ENCODE results near the gene MAP3K6.

Gene MAP3K6

DNA sequence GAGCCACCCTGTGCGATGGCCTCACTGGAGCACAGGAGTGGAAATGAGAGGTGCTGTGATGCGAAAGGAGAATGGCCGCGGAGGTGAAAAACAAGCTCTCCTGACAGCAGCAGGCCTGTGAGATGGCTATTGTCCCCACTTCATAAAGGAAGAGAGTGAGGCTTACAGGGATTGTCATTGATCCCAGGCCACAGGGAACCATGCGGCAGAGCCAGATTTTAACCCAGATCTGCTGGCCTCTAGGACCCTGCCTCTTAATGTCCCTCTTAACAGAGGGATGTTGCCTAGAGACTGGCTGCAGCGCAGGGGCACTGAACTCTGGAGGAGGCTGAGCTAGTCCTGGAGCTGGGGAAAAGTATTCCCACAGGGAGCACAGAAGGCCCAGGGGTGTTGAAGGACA lies 28.0 kb downstream of the MAP3K6 start:
- CTCF ChIA-PET: interaction anchor here (0.5 to 0.7 kb wide), 2 partner anchors 16 to 57 kb away, joined by 3 to 4 read pairs; no protein-coding TSS in a partner anchor

GRCh38 chr1:27336756-27337155 lies 30.0 kb downstream of the MAP3K6 start:
- TF ChIP-seq ARNT (IDR thresholded peaks at IDR 0.05) (no peak), SUZ12 (IDR thresholded peaks at IDR 0.05) (no peak), CTBP1 (IDR thresholded peaks at IDR 0.05; ENCODE audit: borderline replicate concordance) (no peak), SP1 (IDR thresholded peaks at IDR 0.05) (no peak), ELF4 (IDR thresholded peaks at IDR 0.05) (no peak), FOXM1 (IDR thresholded peaks at IDR 0.05; ENCODE audit: borderline replicate concordance) (no peak), LEF1 (IDR thresholded peaks at IDR 0.05; ENCODE audit: borderline replicate concordance) (no peak)
- no peak for DNase-seq (ENCODE audit: extremely low spot score)
- ChIA-PET CTCF (no interaction called here), POLR2A (interaction anchor here (1.0 to 1.1 kb wide), 2 partner anchors 8 to 28 kb away, joined by 3 to 4 read pairs; no protein-coding TSS in a partner anchor)

More for the DNA sequence above, 28.0 kb downstream of the MAP3K6 start:
- TF ChIP-seq FOXM1 (IDR thresholded peaks at IDR 0.05; ENCODE audit: borderline replicate concordance) (no peak), FOXK2 (IDR thresholded peaks at IDR 0.05) (no peak), L3MBTL2 (conservative IDR thresholded peaks at IDR 0.05) (no peak), SP1 (IDR thresholded peaks at IDR 0.05) (no peak)
- DNase-seq (ENCODE audit: extremely low spot score): no peak
- POLR2A ChIA-PET: no interaction called here

DNA sequence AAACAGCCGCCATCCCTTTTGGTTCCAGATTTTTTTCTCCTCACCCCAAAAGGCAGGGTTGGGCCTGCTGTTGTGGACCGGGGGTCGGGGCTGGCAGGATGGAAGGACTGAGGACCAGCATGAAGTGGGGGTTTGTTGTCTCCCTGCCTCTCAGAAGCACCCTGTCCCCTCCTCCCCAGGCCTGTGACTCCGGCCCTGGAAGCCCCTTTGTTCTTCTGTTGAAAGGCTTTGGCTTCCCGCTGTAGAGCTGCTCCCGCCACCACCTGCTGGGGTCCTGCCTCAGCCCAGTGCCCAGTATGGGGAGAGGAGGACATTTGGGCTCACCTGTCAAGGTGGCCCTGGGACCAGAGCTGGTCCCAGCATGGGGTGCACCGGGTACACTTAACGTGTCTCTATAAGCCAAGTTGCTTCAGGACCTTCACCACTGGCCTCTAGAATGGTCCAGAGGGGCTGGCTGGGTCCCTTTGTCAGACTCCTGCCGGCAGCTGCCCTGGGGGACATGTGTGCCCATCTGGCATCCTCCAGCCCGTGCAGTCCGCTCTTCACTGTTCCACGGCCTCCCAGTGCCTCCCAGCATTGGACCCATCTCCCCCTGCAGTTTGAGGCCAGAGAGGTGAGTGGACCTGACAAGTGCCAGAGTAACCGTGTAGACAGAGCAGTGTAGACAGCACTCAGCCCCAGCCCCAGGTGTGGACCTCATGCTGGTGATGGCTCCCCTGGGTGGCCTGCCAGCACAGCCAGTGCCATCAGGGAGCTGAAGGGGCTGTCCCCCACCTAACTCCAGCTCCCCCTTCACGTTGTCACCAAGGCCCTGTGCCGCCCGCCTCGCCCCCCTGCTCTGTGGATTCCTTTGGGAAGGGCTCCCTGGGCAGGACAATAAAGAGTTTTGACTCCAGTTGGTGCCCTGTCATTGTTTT lies 31.0 kb downstream of the MAP3K6 start:
- CTCF ChIA-PET: no interaction called here
- TF ChIP-seq NFRKB (IDR thresholded peaks at IDR 0.05) (no peak), SP1 (IDR thresholded peaks at IDR 0.05) (no peak), HDGF (IDR thresholded peaks at IDR 0.05; ENCODE audit: borderline replicate concordance) (no peak), FOXK2 (IDR thresholded peaks at IDR 0.05) (no peak)
- DNase-seq (ENCODE audit: extremely low spot score): no peak
- POLR2A ChIA-PET: interaction anchor here (1.0 to 1.1 kb wide), 2 partner anchors 9 to 29 kb away, joined by 3 to 4 read pairs; no protein-coding TSS in a partner anchor

DNA sequence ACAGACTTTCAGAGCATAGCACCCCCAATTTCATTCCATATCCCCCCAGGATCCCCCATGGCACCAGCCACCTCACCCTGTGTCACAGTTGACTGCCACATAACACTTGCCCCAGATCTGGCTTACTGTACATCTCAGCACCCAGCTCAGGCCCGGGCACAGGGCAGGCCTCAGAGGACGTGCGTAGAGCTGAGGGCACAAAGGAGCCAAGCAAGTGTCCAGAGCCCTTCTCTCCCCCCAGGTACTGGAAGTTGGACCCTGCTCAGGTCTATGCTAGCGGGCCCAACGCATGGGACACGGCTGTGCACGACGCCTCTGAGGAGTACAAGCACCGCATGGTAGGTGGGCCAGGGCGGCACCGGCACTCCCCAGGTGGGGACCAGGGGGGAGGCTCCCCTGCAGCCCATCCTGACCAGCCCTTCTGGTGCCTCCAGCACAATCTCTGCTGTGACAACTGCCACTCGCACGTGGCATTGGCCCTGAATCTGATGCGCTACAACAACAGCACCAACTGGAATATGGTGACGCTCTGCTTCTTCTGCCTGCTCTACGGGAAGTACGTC lies 33.0 kb downstream of the MAP3K6 start:
- CTCF ChIA-PET: interaction anchor here (1.2 to 1.8 kb wide), 2 partner anchors 8 to 329 kb away, joined by 3 to 5 read pairs; partner anchors contain the start of gene SYTL1
- TF ChIP-seq L3MBTL2 (conservative IDR thresholded peaks at IDR 0.05) (no peak), HDGF (IDR thresholded peaks at IDR 0.05; ENCODE audit: borderline replicate concordance) (no peak), NFRKB (IDR thresholded peaks at IDR 0.05) (no peak), FOXA1 (IDR thresholded peaks at IDR 0.05) (no peak), SUZ12 (IDR thresholded peaks at IDR 0.05) (no peak), LEF1 (IDR thresholded peaks at IDR 0.05; ENCODE audit: borderline replicate concordance) (no peak), ARNT (IDR thresholded peaks at IDR 0.05) (no peak)
- TF ChIP-seq, protein P1, sequence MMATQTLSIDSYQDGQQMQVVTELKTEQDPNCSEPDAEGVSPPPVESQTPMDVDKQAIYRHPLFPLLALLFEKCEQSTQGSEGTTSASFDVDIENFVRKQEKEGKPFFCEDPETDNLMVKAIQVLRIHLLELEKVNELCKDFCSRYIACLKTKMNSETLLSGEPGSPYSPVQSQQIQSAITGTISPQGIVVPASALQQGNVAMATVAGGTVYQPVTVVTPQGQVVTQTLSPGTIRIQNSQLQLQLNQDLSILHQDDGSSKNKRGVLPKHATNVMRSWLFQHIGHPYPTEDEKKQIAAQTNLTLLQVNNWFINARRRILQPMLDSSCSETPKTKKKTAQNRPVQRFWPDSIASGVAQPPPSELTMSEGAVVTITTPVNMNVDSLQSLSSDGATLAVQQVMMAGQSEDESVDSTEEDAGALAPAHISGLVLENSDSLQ (IDR thresholded peaks at IDR 0.05): no peak
- POLR2A ChIA-PET: interaction anchor here (2.2 kb wide), 1 partner anchor 11 kb away, joined by 10 read pairs; no protein-coding TSS in a partner anchor
- no peak for DNase-seq (ENCODE audit: extremely low spot score)

GRCh38 chr1:27332536-27333281 lies 34.1 kb downstream of the MAP3K6 start:
- DNase-seq (ENCODE audit: extremely low spot score): peak; percentile 83
- ChIA-PET CTCF (interaction anchor here (0.6 to 1.8 kb wide), 14 partner anchors 9 to 330 kb away, joined by 3 to 7 read pairs (median 4); partner anchors contain the start of genes MAP3K6 and SYTL1), POLR2A (interaction anchor here (1.2 to 2.2 kb wide), 3 partner anchors 10 to 34 kb away, joined by 3 to 10 read pairs (median 4); partner anchors contain the start of gene MAP3K6)
- TF ChIP-seq HDGF (IDR thresholded peaks at IDR 0.05; ENCODE audit: borderline replicate concordance) (no peak), ZNF384 (IDR thresholded peaks at IDR 0.05) (no peak), L3MBTL2 (conservative IDR thresholded peaks at IDR 0.05) (no peak), ELF4 (IDR thresholded peaks at IDR 0.05) (no peak), CTBP1 (IDR thresholded peaks at IDR 0.05; ENCODE audit: borderline replicate concordance) (no peak), FOXA1 (IDR thresholded peaks at IDR 0.05) (no peak), NFRKB (IDR thresholded peaks at IDR 0.05) (no peak), BHLHE40 (IDR thresholded peaks at IDR 0.05; ENCODE audit: borderline replicate concordance) (no peak), LEF1 (IDR thresholded peaks at IDR 0.05; ENCODE audit: borderline replicate concordance) (no peak), ARNT (IDR thresholded peaks at IDR 0.05) (no peak), SP1 (IDR thresholded peaks at IDR 0.05) (no peak), SUZ12 (IDR thresholded peaks at IDR 0.05) (no peak), FOXM1 (IDR thresholded peaks at IDR 0.05; ENCODE audit: borderline replicate concordance) (no peak)

GRCh38 chr1:27331922-27332321 lies 34.8 kb downstream of the MAP3K6 start:
- TF ChIP-seq L3MBTL2 (conservative IDR thresholded peaks at IDR 0.05) (no peak), FOXK2 (IDR thresholded peaks at IDR 0.05) (no peak), ARNT (IDR thresholded peaks at IDR 0.05) (no peak), FOXM1 (IDR thresholded peaks at IDR 0.05; ENCODE audit: borderline replicate concordance) (no peak), SUZ12 (IDR thresholded peaks at IDR 0.05) (no peak), HDGF (IDR thresholded peaks at IDR 0.05; ENCODE audit: borderline replicate concordance) (no peak), SP1 (IDR thresholded peaks at IDR 0.05) (no peak), ZNF384 (IDR thresholded peaks at IDR 0.05) (no peak), FOXA1 (IDR thresholded peaks at IDR 0.05) (no peak), NFRKB (IDR thresholded peaks at IDR 0.05) (no peak), ELF4 (IDR thresholded peaks at IDR 0.05) (no peak), LEF1 (IDR thresholded peaks at IDR 0.05; ENCODE audit: borderline replicate concordance) (no peak)
- no peak for DNase-seq (ENCODE audit: extremely low spot score)
- POLR2A ChIA-PET: interaction anchor here (1.2 to 2.2 kb wide), 3 partner anchors 9 to 35 kb away, joined by 3 to 10 read pairs (median 4); partner anchors contain the start of gene MAP3K6
- CTCF ChIA-PET: interaction anchor here (1.0 to 1.8 kb wide), 8 partner anchors 9 to 331 kb away, joined by 3 to 7 read pairs (median 4); partner anchors contain the start of gene MAP3K6
